ENCODE measurements around the gene EPAS1. TPM values are rescaled to one million over a fixed set of nuclear protein-coding genes. Genes with fewer than 3 reads are reported as not detected.

Gene EPAS1
- total RNA-seq, 1 donor from 2014 or later, result not detected

DNA sequence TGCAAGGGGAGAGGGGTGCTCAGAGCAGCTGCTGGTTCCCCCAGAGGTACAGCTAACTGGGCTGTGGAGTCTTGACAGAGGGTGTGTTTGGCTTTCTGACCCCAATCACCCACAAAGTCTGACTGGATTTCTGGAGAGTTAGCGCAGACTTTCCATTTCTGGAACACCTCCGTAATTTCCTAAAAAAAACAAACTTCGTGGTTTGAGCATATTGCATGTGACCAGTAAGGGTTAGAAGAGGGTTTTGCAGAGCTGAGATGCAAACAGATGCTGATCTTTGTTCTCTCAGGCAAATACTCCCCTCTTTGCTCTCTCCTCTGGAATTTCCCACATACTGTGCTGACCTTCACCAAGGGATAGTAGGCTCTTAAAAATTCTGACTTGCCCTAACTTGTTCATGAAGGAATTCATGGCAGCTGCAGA lies 137.7 kb downstream of the EPAS1 start:
- TF ChIP-seq, protein P1, sequence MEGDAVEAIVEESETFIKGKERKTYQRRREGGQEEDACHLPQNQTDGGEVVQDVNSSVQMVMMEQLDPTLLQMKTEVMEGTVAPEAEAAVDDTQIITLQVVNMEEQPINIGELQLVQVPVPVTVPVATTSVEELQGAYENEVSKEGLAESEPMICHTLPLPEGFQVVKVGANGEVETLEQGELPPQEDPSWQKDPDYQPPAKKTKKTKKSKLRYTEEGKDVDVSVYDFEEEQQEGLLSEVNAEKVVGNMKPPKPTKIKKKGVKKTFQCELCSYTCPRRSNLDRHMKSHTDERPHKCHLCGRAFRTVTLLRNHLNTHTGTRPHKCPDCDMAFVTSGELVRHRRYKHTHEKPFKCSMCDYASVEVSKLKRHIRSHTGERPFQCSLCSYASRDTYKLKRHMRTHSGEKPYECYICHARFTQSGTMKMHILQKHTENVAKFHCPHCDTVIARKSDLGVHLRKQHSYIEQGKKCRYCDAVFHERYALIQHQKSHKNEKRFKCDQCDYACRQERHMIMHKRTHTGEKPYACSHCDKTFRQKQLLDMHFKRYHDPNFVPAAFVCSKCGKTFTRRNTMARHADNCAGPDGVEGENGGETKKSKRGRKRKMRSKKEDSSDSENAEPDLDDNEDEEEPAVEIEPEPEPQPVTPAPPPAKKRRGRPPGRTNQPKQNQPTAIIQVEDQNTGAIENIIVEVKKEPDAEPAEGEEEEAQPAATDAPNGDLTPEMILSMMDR (IDR thresholded peaks at IDR 0.05; ENCODE audit: partially characterized antibody, unreplicated experiment), result no peak
- Mint-ChIP-seq H3K4me3 (ENCODE audit: unreplicated experiment) (no peak overlapping the region), H3K27ac (ENCODE audit: unreplicated experiment) (no peak overlapping the region)

DNA sequence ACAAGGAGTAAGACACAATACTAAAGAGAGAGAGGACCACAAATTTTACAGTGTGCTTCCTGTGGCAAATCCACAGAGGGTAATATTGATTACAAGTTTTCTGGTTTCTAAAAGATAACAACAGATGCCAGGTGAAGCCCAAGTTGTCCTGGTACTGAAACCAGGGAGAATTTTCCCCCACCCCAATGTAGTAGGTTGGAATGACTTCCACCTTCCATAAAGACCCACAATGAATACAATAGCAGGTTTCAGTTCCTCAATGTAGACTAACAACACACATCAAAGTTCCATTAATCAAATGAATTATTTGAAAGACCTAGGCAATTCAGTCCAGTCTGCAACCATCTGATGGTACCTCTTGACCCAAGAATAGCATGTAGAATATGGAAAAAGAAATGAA lies 138.1 kb downstream of the EPAS1 start:
- no peak overlapping the region for H3K27ac Mint-ChIP-seq (ENCODE audit: unreplicated experiment)
- DNase-seq, result no peak
- H3K27me3 Mint-ChIP-seq (ENCODE audit: unreplicated experiment), result no peaks in the 10 kb centered on the region
- TF ChIP-seq, protein P1 (IDR thresholded peaks at IDR 0.05; ENCODE audit: partially characterized antibody, unreplicated experiment), result no peak
- H3K9me3 Mint-ChIP-seq (ENCODE audit: unreplicated experiment), result no peaks in the 10 kb centered on the region
- H3K4me3 Mint-ChIP-seq (ENCODE audit: unreplicated experiment), result no peak overlapping the region
- no peaks in the 10 kb centered on the region for H3K4me1 Mint-ChIP-seq (ENCODE audit: low read depth, unreplicated experiment)
- peaks cover 5% of the 10 kb centered on the region for H3K36me3 Mint-ChIP-seq (ENCODE audit: unreplicated experiment)

More for the DNA sequence above, 137.7 kb downstream of the EPAS1 start:
- H3K27me3 Mint-ChIP-seq (ENCODE audit: unreplicated experiment), result no peaks in the 10 kb centered on the region
- peaks cover 5% of the 10 kb centered on the region for H3K36me3 Mint-ChIP-seq (ENCODE audit: unreplicated experiment)
- DNase-seq, result no peak
- no peaks in the 10 kb centered on the region for H3K9me3 Mint-ChIP-seq (ENCODE audit: unreplicated experiment)
- no peaks in the 10 kb centered on the region for H3K4me1 Mint-ChIP-seq (ENCODE audit: low read depth, unreplicated experiment)

DNA sequence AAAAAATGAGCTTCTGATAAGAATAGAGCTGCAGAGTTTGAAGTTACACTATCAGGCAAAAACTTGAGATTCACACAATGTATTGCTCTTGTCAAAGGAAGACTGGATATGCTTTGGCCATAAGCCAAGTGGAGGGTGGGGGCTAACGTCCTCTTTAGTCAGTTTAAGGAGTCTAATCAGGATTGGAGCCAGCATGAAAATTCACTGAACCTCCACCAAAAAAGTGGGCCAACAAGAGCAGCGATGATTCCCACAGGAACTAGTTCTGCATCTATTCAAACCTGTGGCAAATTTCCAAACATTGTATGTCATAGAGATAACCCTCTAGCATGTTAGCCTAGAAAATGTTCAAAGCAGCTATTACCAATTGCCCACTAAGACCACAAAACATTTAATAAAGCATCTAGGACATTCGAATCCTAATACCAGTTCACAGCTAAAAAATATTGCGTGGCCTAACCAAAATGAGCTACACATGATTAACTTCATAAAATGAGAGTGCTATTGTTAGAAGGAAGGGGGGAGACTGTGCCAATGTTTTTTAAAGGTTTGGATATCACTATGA lies 138.7 kb downstream of the EPAS1 start:
- Mint-ChIP-seq H3K27me3 (ENCODE audit: unreplicated experiment) (no peaks in the 10 kb centered on the region), H3K4me3 (ENCODE audit: unreplicated experiment) (no peak overlapping the region), H3K4me1 (ENCODE audit: low read depth, unreplicated experiment) (no peaks in the 10 kb centered on the region), H3K27ac (ENCODE audit: unreplicated experiment) (no peak overlapping the region), H3K9me3 (ENCODE audit: unreplicated experiment) (no peaks in the 10 kb centered on the region), H3K36me3 (ENCODE audit: unreplicated experiment) (peaks cover 5% of the 10 kb centered on the region)
- TF ChIP-seq, protein P1 (IDR thresholded peaks at IDR 0.05; ENCODE audit: partially characterized antibody, unreplicated experiment), result no peak
- DNase-seq, result no peak

Other genes starting within 250 kb of the EPAS1 start
- not detected for gene TMEM247, start 182.2 kb downstream of the EPAS1 start, total RNA-seq (ENCODE audit: unreplicated experiment)
- gene RHOQ, start 245.1 kb downstream of the EPAS1 start, total RNA-seq (ENCODE audit: unreplicated experiment), result 65.2 TPM
- 9.9 TPM for gene ATP6V1E2, start 245.2 kb downstream of the EPAS1 start, total RNA-seq (ENCODE audit: unreplicated experiment)

All from glutamatergic neuron (in vitro differentiated cells).